ENCODE measurements around the gene DUOXA1.
"Not testable (repeated sequence)": the region's sequence is repeated elsewhere in the genome, so short reads cannot be mapped to it uniquely, and the experiment has no call there.

Gene DUOXA1

GRCh38 chr15:45100884-45101625 lies 28.6 kb downstream of the DUOXA1 start:
- DNase-seq = no peak
- intact Hi-C loops (cut with DNase I) = no loop called here

GRCh38 chr15:45099549-45100165 lies 30.0 kb downstream of the DUOXA1 start:
- intact Hi-C loops (cut with DNase I) = no loop called here

GRCh38 chr15:45097466-45097865 lies 32.2 kb downstream of the DUOXA1 start:
- peak in 1 of 42 donors; percentile 14 for DNase-seq
- intact Hi-C loops (cut with DNase I) = no loop called here

More at GRCh38 chr15:45099549-45100165, 30.0 kb downstream of the DUOXA1 start:
- peak in 1 of 42 donors; percentile 7 for DNase-seq

GRCh38 chr15:45095661-45096060 lies 34.0 kb downstream of the DUOXA1 start:
- intact Hi-C loops (cut with DNase I) = no loop called here
- peak in 2 of 42 donors; percentile 10 to 14 for DNase-seq

- intact Hi-C loops (cut with DNase I) = no loop called here
- DNase-seq = peak in 2 of 42 donors; percentile 1 to 22
Observed at GRCh38 chr15:45094358-45094730, 35.3 kb downstream of the DUOXA1 start.

- peak in 2 of 42 donors; percentile 10 to 19 for DNase-seq
Observed at GRCh38 chr15:45093622-45094357, 35.9 kb downstream of the DUOXA1 start.

GRCh38 chr15:45093013-45093412 lies 36.7 kb downstream of the DUOXA1 start:
- peak in 1 of 42 donors; percentile 3 for DNase-seq
- intact Hi-C loops (cut with DNase I) = no loop called here

More at GRCh38 chr15:45093622-45094357, 35.9 kb downstream of the DUOXA1 start:
- intact Hi-C loops (cut with DNase I) = no loop called here

- no peak for DNase-seq
- intact Hi-C loops (cut with DNase I) = no loop called here
Observed at GRCh38 chr15:45091576-45091975, 38.1 kb downstream of the DUOXA1 start.

- no peak for DNase-seq
- intact Hi-C loops (cut with DNase I) = no loop called here
Observed at GRCh38 chr15:45091161-45091560, 38.5 kb downstream of the DUOXA1 start.

GRCh38 chr15:45089712-45090373 lies 39.8 kb downstream of the DUOXA1 start:
- DNase-seq = no peak
- intact Hi-C loops (cut with DNase I) = no loop called here

- intact Hi-C loops (cut with DNase I) = no loop called here
- no peak for DNase-seq
Observed at GRCh38 chr15:45088801-45089711, 40.6 kb downstream of the DUOXA1 start.

- no peak for DNase-seq
- intact Hi-C loops (cut with DNase I) = no loop called here
Observed at GRCh38 chr15:45087513-45087912, 42.2 kb downstream of the DUOXA1 start.

- no peak for DNase-seq
- intact Hi-C loops (cut with DNase I) = no loop called here
Observed at GRCh38 chr15:45084163-45084562, 45.5 kb downstream of the DUOXA1 start.

GRCh38 chr15:45083223-45083622 lies 46.5 kb downstream of the DUOXA1 start:
- intact Hi-C loops (cut with DNase I) = no loop called here
- DNase-seq = no peak

GRCh38 chr15:45082412-45082811 lies 47.3 kb downstream of the DUOXA1 start:
- intact Hi-C loops (cut with DNase I); DNase-seq: not testable (repeated sequence)

GRCh38 chr15:45080593-45080992 lies 49.1 kb downstream of the DUOXA1 start:
- intact Hi-C loops (cut with DNase I) = not testable (repeated sequence)

GRCh38 chr15:45079628-45080246 lies 49.9 kb downstream of the DUOXA1 start:
- DNase-seq; intact Hi-C loops (cut with DNase I): not testable (repeated sequence)

More at GRCh38 chr15:45080593-45080992, 49.1 kb downstream of the DUOXA1 start:
- not testable (repeated sequence) for DNase-seq

GRCh38 chr15:45079201-45079600 lies 50.5 kb downstream of the DUOXA1 start:
- DNase-seq; intact Hi-C loops (cut with DNase I): not testable (repeated sequence)

All from head of caudate nucleus (tissue), 42 donors.